Stimulated activated CD8-positive, alpha-beta memory T cell treated with anti-CD3 and anti-CD28 coated beads, Interleukin-2, amount 100 ng/mL, for 48 hours (primary cell): Measurements from ENCODE around the gene TP73.
A peak's percentile ranks its signal among the peaks of the same experiment; 100 is the strongest.

Source experiments
- DNase-seq, 2 donors: peaks; one replicate each; pipeline ENCODE4 v3.0.0-alpha.2; 2020; ENCODE audit warnings: low read depth in 2 of 2

TP73 gene

GRCh38 chr1:3687504-3687903, 35.2 kb downstream of the TP73 start:
- DNase-seq = no peak

- DNase-seq = no peak
Observed at GRCh38 chr1:3688356-3689137, 36.2 kb downstream of the TP73 start.

GRCh38 chr1:3689138-3689750, 36.9 kb downstream of the TP73 start:
- no peak for DNase-seq

- DNase-seq = no peak
Observed at GRCh38 chr1:3690282-3691065, 38.2 kb downstream of the TP73 start.

- DNase-seq = no peak
Observed at GRCh38 chr1:3691421-3692204, 39.3 kb downstream of the TP73 start.

GRCh38 chr1:3692598-3692997, 40.3 kb downstream of the TP73 start:
- DNase-seq = no peak

- no peak for DNase-seq
Observed at GRCh38 chr1:3693321-3693720, 41.0 kb downstream of the TP73 start.

- DNase-seq = peak in 1 of 2 donors; percentile 13
Observed at GRCh38 chr1:3695326-3696217, 43.3 kb downstream of the TP73 start.

- DNase-seq = no peak
Observed at GRCh38 chr1:3696689-3697088, 44.4 kb downstream of the TP73 start.

- DNase-seq = no peak
Observed at GRCh38 chr1:3697104-3697503, 44.8 kb downstream of the TP73 start.

GRCh38 chr1:3697810-3698209, 45.5 kb downstream of the TP73 start:
- DNase-seq = no peak

- DNase-seq = no peak
Observed at GRCh38 chr1:3698660-3699408, 46.5 kb downstream of the TP73 start.

- DNase-seq = no peak
Observed at GRCh38 chr1:3699596-3699995, 47.3 kb downstream of the TP73 start.

- no peak for DNase-seq
Observed at GRCh38 chr1:3700631-3701030, 48.3 kb downstream of the TP73 start.

- no peak for DNase-seq
Observed at GRCh38 chr1:3702528-3702927, 50.2 kb downstream of the TP73 start.

GRCh38 chr1:3702990-3703728, 50.8 kb downstream of the TP73 start:
- DNase-seq = no peak

GRCh38 chr1:3703786-3704371, 51.6 kb downstream of the TP73 start:
- DNase-seq = no peak

GRCh38 chr1:3705341-3705950, 53.1 kb downstream of the TP73 start:
- no peak for DNase-seq
